ENCODE data around the gene CADPS.

Gene CADPS

DNA sequence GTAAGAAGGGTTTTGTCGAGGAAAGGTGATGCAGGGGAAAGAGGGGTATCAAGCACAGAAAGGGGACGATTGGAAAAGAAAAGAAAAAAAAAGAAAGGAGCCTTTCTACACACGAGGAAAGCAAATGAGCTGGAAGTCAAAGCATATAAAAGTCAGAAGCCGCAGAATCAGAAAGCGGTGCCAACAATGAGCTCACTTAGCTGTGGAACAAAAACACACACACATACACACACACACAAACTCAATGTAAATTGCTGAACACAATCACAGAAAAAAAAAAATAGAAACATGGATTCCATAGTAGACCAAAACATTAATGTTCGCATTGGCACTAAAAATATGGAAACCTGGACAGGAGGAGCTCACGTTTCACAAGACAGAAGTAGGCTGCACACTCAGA lies 438.4 kb downstream of the CADPS start:
- no peaks in the 10 kb centered on the region for H3K36me3 Mint-ChIP-seq
- H3K4me1 Mint-ChIP-seq (ENCODE audit: low read depth): no peaks in the 10 kb centered on the region
- no peaks in the 10 kb centered on the region for H3K27me3 Mint-ChIP-seq
- no peaks in the 10 kb centered on the region for H3K9me3 Mint-ChIP-seq (ENCODE audit: low read depth)
- no peak overlapping the region for H3K27ac Mint-ChIP-seq
- no peak overlapping the region for H3K4me3 Mint-ChIP-seq

DNA sequence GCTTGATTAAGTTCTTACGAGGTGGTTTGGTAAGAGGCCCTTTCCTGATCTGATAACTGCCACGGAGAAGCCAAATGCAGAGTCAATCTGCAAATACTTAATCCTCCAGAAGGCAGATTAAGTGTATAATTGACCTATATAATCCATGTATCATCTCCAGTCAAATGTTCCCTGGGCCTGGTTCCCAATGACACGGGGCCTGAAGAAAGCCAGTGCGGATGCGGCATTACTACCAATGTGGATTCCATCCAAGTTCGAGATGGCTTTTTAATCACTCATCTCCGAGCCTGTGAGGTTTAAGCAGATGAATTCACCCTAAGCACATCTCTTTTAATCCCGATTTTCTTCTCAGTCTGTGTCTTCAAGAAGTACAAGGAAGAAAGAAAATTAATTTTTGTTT lies 441.8 kb downstream of the CADPS start:
- Mint-ChIP-seq H3K36me3 (no peaks in the 10 kb centered on the region), H3K4me1 (ENCODE audit: low read depth) (no peaks in the 10 kb centered on the region), H3K9me3 (ENCODE audit: low read depth) (no peaks in the 10 kb centered on the region), H3K27ac (no peak overlapping the region), H3K27me3 (peaks cover 1% of the 10 kb centered on the region), H3K4me3 (no peak overlapping the region)

DNA sequence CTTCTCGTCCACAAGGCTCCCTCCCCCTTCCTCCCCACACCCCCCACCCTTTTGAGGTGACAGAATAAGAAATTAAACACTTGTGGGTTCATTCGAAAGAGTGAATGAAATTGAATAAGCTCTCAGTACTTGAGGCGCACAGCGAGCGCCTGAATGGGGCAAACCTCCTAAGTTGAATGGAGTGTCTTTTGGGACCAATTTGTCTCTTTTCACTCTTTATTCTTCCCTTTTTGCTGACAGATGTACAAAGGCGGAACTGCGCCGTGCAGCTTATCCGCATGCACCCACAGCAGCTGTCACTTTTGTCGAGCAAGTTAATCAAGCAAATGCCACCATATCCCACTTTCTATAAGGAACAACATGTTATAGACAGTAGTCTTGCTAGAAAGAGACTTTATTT lies 454.0 kb downstream of the CADPS start:
- no peaks in the 10 kb centered on the region for H3K9me3 Mint-ChIP-seq (ENCODE audit: low read depth)
- no peak overlapping the region for H3K27ac Mint-ChIP-seq
- H3K4me3 Mint-ChIP-seq: no peak overlapping the region
- H3K36me3 Mint-ChIP-seq: no peaks in the 10 kb centered on the region
- peaks cover 4% of the 10 kb centered on the region for H3K27me3 Mint-ChIP-seq
- H3K4me1 Mint-ChIP-seq (ENCODE audit: low read depth): no peaks in the 10 kb centered on the region

DNA sequence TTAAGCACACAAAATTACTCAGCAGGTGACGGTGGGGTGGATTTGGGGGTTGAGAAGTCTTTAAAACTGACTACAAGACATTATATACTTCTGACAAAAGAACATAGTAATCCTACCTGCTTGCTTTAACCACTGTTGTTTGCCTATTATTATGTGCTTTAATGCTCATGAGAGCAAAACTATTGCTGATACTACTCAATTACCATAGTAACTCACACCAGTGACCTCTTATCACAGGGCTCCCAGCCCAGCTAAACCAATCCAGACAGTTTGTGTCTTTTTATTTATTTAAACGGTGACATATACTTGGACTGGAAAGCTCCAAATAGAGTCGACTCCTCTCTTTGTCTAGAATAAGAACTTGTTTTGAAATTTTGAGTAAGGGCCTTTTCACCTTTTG lies 459.1 kb downstream of the CADPS start:
- H3K4me1 Mint-ChIP-seq (ENCODE audit: low read depth): no peaks in the 10 kb centered on the region
- no peaks in the 10 kb centered on the region for H3K36me3 Mint-ChIP-seq
- peaks cover 4% of the 10 kb centered on the region for H3K27me3 Mint-ChIP-seq
- no peak overlapping the region for H3K27ac Mint-ChIP-seq
- H3K4me3 Mint-ChIP-seq: no peak overlapping the region
- H3K9me3 Mint-ChIP-seq (ENCODE audit: low read depth): no peaks in the 10 kb centered on the region

DNA sequence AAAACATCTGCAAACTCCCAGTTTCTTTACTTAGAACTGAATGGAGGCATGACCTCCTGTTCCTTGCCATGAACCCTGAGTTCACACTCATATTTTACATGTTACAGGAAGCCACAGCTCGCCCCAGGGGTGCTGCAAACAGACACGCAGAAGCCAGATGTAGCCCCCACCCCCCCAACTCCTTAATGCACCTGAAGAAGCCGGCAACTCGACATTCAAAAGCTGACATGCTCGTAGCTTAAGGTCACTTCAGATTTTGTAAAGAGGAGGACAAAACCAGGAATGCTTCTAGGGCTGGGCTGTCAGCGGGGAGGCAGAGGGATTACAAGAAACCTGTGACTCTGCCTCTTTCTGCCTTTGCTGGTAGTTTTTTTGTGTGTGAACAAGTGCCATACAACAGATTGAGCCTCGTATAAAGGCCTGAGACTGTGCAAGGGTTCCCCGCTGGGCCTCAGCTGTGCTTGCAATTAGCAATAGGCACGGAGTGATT lies 459.9 kb downstream of the CADPS start:
- H3K27me3 Mint-ChIP-seq: peaks cover 4% of the 10 kb centered on the region
- H3K27ac Mint-ChIP-seq: no peak overlapping the region
- H3K4me1 Mint-ChIP-seq (ENCODE audit: low read depth): no peaks in the 10 kb centered on the region
- H3K36me3 Mint-ChIP-seq: no peaks in the 10 kb centered on the region
- no peak overlapping the region for H3K4me3 Mint-ChIP-seq
- H3K9me3 Mint-ChIP-seq (ENCODE audit: low read depth): no peaks in the 10 kb centered on the region

DNA sequence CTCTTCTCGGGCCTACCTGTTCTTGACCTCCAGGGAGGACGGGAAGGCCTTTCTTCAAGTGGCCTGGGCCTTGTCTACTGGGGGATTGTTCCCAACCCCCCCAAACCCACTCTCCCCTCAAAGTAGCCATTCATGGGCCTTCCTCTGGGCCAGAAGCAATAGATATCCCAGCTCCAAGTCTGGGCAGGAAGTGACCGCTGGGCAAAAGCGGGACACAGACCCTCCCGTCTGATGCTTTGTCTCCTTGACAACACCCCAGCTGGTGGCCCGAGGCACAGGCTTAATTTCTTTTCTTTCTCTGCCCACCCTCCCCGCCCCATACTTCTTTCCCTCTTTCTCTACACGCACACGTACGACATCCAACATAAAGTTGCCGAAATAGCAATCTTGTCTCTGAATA lies 460.4 kb downstream of the CADPS start:
- Mint-ChIP-seq H3K36me3 (no peaks in the 10 kb centered on the region), H3K4me1 (ENCODE audit: low read depth) (no peaks in the 10 kb centered on the region), H3K27ac (no peak overlapping the region), H3K27me3 (peaks cover 4% of the 10 kb centered on the region), H3K9me3 (ENCODE audit: low read depth) (no peaks in the 10 kb centered on the region), H3K4me3 (no peak overlapping the region)

DNA sequence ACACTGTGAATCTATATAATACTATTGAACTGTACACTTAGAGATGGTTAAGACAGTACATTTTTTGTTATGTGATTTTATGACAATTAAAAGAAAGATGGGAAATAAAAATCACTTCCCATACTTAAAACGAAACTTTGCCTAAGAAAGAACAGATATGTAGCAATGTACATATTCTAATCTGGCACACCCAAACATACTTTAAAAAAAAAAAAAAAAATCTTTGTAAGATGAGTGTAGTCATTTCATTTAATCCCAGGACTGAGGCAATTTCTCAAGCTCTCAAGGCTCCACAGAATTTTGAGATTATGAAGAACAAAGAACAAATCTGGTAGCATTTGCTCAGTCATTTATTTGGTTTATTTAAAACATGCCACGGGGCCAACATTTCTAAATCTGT lies 461.5 kb downstream of the CADPS start:
- Mint-ChIP-seq H3K27me3 (peaks cover 2% of the 10 kb centered on the region), H3K27ac (no peak overlapping the region), H3K4me3 (no peak overlapping the region), H3K9me3 (ENCODE audit: low read depth) (no peaks in the 10 kb centered on the region), H3K4me1 (ENCODE audit: low read depth) (no peaks in the 10 kb centered on the region), H3K36me3 (no peaks in the 10 kb centered on the region)

DNA sequence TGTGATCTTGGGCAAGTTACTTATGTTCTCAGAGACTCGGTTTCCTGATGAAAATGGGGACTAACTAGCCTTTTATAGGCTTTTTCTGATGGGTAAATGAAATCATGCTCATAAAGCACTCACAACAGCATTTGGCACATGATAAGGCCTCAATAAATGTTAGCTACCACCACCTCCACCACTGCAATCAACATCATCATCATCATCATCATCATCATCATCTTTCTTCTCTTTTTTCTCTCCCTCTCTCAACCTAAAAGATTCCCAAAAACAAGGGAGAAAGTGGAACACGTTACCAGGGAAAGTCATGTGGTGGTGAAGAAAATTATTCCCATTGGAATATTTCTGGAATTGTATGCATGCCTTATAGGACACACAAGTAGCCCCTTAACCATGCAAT lies 468.3 kb downstream of the CADPS start:
- Mint-ChIP-seq H3K27me3 (no peaks in the 10 kb centered on the region), H3K4me1 (ENCODE audit: low read depth) (no peaks in the 10 kb centered on the region), H3K4me3 (no peak overlapping the region), H3K27ac (no peak overlapping the region), H3K36me3 (no peaks in the 10 kb centered on the region), H3K9me3 (ENCODE audit: low read depth) (no peaks in the 10 kb centered on the region)

DNA sequence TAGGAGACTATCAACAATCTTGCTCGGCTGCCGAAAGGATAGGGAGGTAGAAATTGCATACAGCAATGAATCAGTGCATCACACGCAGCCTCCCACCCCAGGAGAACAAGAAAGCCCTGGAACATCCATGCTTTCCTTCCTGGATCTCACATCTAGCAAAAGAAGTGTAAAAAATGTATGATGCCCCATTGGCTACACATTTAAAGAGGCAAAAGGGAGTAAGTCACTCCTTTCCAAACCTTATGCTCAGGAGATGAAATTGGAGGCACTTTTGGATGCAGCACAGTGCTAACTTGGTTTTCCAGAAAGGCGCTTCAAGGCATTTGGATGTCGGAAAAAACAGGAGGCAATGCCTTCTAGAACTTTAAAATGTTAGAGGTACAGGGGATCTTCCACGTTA lies 469.6 kb downstream of the CADPS start:
- Mint-ChIP-seq H3K36me3 (no peaks in the 10 kb centered on the region), H3K27me3 (no peaks in the 10 kb centered on the region), H3K4me1 (ENCODE audit: low read depth) (no peaks in the 10 kb centered on the region), H3K27ac (no peak overlapping the region), H3K9me3 (ENCODE audit: low read depth) (no peaks in the 10 kb centered on the region), H3K4me3 (no peak overlapping the region)

DNA sequence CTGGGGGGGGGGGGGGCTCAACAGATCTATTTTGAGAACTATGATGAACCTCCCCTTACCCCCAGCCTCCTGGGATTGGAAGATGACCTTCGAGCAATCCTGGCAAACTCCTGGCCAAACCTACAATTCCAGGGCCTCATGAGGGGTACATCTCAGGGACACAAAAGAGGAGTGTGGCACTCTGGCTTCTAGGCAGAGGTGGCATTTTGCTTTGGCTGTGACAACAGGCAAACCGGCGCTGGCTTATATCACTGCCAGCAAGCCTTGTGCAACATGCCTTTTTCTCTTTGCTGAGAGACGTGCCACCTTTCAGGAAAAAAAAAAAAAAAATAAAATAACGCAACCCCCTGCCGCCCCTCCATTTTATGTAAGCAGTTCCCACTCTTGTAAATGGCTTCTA lies 470.1 kb downstream of the CADPS start:
- no peak overlapping the region for H3K27ac Mint-ChIP-seq
- no peaks in the 10 kb centered on the region for H3K4me1 Mint-ChIP-seq (ENCODE audit: low read depth)
- H3K9me3 Mint-ChIP-seq (ENCODE audit: low read depth): no peaks in the 10 kb centered on the region
- H3K36me3 Mint-ChIP-seq: no peaks in the 10 kb centered on the region
- H3K27me3 Mint-ChIP-seq: no peaks in the 10 kb centered on the region
- H3K4me3 Mint-ChIP-seq: no peak overlapping the region

DNA sequence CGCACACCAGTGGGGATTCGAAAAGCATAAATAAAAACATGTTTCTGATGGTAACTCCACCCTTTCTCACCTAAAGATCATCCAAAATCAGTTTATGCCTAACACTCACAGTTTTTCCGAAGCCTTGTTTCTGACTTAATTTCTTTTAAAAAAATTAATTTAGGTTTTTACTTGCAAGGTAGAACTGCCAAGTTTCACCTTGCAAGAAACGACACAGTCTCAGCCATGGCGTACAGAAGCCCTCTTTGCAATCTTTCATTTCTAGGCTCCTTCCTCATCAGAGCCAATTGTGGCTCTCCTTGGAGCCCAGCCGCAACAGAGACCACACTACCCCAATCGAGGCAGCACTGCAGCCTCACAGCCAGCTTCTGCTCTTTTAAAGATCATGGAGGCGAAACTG lies 470.9 kb downstream of the CADPS start:
- H3K4me1 Mint-ChIP-seq (ENCODE audit: low read depth): no peaks in the 10 kb centered on the region
- H3K27ac Mint-ChIP-seq: no peak overlapping the region
- no peaks in the 10 kb centered on the region for H3K36me3 Mint-ChIP-seq
- H3K27me3 Mint-ChIP-seq: no peaks in the 10 kb centered on the region
- H3K4me3 Mint-ChIP-seq: no peak overlapping the region
- no peaks in the 10 kb centered on the region for H3K9me3 Mint-ChIP-seq (ENCODE audit: low read depth)

DNA sequence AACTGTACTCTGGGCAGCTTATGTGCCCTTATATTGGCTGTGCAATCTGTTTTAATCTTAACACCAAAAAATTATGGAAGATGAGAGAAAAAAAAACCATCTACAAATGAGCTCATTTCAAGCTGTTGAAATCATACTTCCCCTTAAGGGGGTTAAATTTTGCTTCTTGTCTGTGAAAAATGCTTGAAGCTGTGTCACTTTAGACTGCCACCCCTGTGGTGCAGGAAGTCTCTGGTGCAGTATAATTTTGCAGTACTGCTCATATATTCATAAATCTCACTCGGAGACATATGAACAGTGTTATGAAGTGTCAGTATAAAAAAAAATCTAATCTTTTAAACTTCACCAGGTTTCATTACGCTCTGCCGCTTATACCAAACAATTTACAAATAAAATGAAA lies 471.5 kb downstream of the CADPS start:
- Mint-ChIP-seq H3K4me3 (no peak overlapping the region), H3K9me3 (ENCODE audit: low read depth) (no peaks in the 10 kb centered on the region), H3K27me3 (no peaks in the 10 kb centered on the region), H3K36me3 (no peaks in the 10 kb centered on the region), H3K27ac (no peak overlapping the region), H3K4me1 (ENCODE audit: low read depth) (no peaks in the 10 kb centered on the region)

DNA sequence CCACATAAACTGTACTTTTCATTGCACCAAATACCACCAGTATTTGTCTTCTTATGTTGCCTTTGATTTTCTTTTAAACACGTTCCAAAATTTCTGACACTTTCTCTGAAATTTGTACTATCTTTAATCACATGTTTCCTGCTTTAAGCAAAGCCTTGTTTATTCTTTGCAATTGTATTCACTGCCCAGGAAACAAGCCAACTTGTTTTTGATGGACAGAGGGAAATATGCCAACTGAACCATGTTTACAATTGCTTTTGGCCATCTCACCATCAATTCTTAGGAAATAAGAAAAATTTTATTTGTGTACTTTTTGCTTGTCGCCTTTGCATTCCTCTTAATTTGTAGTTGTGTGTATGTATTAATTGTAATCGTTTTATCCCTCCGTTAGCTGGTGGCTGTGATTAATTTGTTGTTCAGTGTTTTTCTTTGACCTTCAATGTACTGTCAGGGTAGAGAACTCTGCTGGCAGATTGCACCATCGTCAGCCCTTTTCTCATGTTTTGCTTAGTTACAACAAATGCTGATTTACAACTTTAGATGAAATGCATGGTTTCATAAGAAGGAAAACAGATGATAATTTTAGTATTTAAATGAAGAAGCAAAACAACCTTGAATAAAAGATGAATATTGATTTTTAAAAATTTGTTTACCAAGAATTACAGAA lies 482.5 kb downstream of the CADPS start:
- Mint-ChIP-seq H3K4me3 (no peak overlapping the region), H3K9me3 (ENCODE audit: low read depth) (no peaks in the 10 kb centered on the region), H3K27me3 (peaks cover 12% of the 10 kb centered on the region), H3K4me1 (ENCODE audit: low read depth) (no peaks in the 10 kb centered on the region), H3K27ac (no peak overlapping the region), H3K36me3 (no peaks in the 10 kb centered on the region)

DNA sequence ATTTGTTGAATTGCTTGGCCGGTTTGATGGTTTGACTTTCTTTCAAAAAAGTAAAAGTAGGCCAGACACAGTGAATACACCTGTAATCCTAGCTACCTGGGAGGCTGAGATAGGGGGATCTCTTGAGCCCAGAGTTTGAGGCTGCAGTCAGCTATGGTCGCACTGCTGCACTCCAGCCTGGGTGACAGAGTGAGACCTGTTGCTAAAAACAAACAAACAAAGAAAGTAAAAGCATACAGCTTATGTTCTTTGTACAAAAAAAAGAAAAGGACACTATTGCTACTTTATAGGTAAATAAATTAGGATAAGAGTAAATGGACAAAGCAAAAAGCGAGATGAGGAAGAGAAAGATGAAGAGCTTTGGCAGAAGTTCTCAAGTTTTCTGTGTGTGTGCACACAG lies 488.0 kb downstream of the CADPS start:
- Mint-ChIP-seq H3K9me3 (ENCODE audit: low read depth) (no peaks in the 10 kb centered on the region), H3K27ac (no peak overlapping the region), H3K27me3 (peaks cover 12% of the 10 kb centered on the region), H3K36me3 (no peaks in the 10 kb centered on the region), H3K4me3 (no peak overlapping the region), H3K4me1 (ENCODE audit: low read depth) (no peaks in the 10 kb centered on the region)

DNA sequence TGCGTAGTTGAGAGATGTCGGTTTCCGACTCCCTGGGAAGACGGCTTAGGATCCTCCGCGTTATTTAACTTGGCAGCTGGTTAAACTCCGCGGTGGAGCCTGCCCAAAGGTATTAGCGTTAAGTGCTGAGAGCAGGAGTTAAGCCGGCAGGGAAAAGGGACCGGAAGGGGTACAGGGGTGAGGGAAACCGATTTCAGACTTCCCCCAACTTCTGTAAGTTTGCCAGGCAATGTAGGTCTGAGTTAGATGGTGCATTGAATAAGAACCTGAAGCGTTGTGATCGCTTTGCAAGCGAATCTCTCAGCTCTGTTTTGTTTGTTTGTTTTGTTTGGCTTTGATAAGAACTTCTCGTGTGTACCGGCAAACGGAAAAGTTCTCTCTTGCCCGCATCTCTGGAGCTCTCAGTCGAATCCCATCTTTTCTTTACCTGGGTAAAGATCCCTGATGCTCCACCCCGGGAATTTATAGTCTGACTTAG lies 495.9 kb downstream of the CADPS start:
- no peak overlapping the region for H3K27ac Mint-ChIP-seq
- H3K9me3 Mint-ChIP-seq (ENCODE audit: low read depth): no peaks in the 10 kb centered on the region
- peaks cover 53% of the 10 kb centered on the region for H3K27me3 Mint-ChIP-seq
- H3K36me3 Mint-ChIP-seq: no peaks in the 10 kb centered on the region
- no peak overlapping the region for H3K4me3 Mint-ChIP-seq
- no peaks in the 10 kb centered on the region for H3K4me1 Mint-ChIP-seq (ENCODE audit: low read depth)

DNA sequence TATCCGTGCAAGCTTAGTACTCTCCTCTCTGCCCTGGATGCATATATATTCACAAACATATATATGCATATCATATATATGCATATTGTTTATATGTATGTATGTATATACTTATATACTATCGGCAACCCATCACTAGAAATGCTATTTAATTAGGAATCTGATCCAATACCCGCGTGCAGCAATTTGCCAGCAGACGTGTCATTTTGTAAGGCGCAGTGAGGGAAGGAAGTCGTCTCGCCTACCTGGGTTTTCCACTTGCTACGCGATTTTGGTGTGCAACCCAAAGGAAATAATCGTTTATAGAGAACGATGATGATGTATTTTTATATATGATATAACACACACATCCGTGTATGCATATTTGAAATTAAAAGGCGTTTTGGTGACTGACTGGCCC lies 496.3 kb downstream of the CADPS start:
- H3K27ac Mint-ChIP-seq: no peak overlapping the region
- peaks cover 56% of the 10 kb centered on the region for H3K27me3 Mint-ChIP-seq
- H3K9me3 Mint-ChIP-seq (ENCODE audit: low read depth): no peaks in the 10 kb centered on the region
- peaks cover 2% of the 10 kb centered on the region for H3K4me1 Mint-ChIP-seq (ENCODE audit: low read depth)
- H3K36me3 Mint-ChIP-seq: no peaks in the 10 kb centered on the region
- H3K4me3 Mint-ChIP-seq: no peak overlapping the region
